Activated CD8-positive, alpha-beta memory T cell treated with anti-CD3 and anti-CD28 coated beads, Interleukin-2, amount 50 U/mL, for 24 hours (primary cell): ENCODE measurements around the gene DACH2.

ENCODE experiments used
- DNase-seq: peaks from one replicate; pipeline ENCODE4 v3.0.0-alpha.2; 2020; ENCODE audit errors: extremely low read depth

The DACH2 gene

DNA sequence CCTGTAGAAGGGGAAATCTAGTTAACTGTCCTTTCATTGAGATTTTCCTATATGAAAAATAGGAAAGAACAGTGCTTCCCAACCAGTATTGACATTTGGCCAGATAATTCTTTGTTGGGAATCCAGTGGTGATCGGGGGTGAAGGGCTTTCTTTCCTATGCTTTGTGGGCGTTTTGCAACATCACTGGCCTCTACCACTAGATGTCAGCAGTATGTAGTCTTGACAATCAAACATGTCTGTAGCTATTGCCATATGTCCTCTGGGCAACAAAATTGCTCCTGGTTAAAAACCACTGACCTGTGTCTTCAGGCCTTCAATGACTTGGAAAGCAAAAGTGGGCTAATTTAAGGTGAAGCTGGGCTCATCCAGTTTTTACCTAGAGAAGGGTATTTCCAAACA is 658.5 kb downstream of the DACH2 start:
- no peak for DNase-seq

DNA sequence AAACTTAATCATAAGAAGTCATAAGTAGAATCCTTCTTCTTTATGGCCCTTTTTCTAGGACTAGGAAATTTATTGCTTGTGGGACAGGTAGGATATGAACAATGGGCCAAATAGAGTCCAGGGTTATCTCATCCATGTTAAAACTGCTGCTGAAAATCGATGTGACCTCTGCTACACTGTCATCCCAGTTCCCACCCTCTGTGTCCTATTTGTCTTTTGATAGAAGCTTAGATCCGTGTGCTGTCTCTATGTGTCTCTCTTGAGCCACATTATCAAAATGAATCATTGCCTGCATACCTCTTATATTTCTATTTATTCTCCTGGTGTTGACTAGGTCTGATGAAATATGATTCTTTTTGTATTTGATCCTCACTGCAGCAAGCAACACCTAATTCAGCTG is 661.4 kb downstream of the DACH2 start:
- no peak for DNase-seq

DNA sequence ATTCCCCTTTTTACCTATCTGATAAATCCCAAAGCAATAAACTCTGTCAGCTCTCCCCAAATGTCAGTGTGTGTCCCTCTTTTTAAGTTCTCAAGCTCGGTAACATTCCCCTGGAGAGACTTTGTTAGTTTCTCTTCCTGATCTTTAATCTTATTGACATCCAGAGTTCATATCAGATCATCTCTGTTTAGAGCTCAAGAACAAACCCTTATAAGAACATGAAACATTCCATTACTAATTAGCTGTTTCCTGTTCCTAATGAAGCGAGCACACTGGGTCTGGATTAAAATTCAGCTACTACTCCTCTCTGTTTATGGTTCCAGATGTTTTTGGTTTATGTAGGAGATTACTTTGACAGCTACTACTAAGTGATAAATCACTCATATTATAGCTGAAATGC is 681.5 kb downstream of the DACH2 start:
- DNase-seq: no peak

DNA sequence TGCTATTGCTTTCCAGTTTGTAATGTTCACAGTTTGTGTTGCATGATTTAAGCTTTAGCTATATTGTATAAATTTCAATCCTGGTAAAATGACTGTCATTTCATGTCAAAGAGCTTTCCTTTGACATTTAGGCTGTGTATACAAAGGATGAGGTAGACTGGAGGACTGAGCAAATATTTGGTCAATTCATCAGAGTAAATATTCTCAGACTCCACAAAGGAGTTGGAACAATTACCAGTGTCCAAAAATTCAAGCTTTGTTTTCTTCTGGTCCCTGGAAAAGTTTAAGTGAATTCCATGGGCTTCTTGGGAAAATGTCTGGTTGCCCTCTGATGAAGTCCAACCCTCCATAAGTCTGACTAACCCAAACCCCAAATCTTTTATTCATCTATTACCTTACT is 682.4 kb downstream of the DACH2 start:
- DNase-seq: no peak

DNA sequence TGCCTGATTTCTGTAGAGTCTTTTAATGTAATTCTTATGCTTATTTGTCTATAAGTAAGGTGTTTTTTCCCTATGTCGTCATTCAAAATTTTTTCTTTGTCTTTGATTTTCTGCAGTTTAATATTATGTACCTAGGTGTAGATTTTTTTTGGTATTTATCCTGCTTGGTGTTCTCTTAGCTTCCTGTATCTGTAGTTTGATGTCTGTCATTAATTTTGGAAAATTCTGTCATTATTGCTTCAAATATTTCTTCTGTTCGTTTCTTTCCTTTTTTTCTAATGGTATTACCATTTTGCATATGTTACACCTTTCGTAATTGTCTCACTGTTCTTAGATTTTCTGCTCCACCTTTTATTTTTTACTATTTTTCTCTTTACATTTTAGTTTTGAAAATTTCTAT is 696.9 kb downstream of the DACH2 start:
- no peak for DNase-seq
